ENCODE measurements around the gene CHST11.

Gene CHST11

DNA sequence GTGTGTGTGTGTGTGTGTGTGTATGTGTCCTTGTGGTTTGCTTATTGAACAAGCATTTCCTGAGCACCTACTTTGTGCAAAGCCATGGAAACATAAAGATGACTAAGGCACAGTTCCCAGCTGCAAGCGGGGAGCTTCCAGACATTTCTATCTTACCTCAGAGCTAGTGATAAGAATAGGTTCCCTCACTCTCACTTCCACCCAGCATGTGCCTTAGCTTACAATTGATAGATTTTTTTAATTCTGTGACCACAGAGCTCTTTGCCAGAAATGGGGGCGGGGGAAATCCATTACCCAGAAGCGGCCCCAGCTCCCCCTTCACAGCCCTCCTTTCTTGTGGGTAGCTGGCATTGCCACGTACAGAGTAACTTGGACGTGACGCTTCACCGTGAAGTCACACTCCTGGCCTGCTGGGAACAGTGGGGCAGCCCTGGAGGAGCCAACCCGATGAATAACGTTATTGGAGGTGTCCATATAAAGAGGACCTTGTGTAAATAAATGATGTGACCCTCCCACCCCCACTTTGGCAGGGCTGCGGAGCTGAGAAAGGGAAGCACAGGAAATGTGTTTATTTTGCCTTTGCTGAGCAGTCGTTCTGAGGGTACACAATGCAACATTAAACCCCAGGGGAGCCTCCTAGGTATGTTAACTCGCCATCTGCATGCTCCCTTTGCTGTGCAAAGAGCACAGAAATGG, 238.9 kb downstream of the CHST11 start:
- no peaks in the 10 kb centered on the region for H3K27me3 ChIP-seq (ENCODE audit: insufficient read depth, low read length, poor library complexity)
- peaks cover 99% of the 10 kb centered on the region for H3K79me2 ChIP-seq (ENCODE audit: insufficient read depth, low read length)
- peak overlapping the region; percentile 31 for H3K9ac ChIP-seq (ENCODE audit: low read depth, low read length)
- peak; percentile 91 for ATAC-seq (ENCODE audit: insufficient read depth, low read depth)
- H3K27ac ChIP-seq (ENCODE audit: low read length), result peak overlapping the region; percentile 83
- peak overlapping the region in 1 of 2 experiments; percentile 31; a peak in 2 of 4 replicates for H3K4me3 ChIP-seq (ENCODE audit: low read depth in 1 of 2, low read length in 2 of 2)
- peak; percentile 91 for DNase-seq
- H3K36me3 ChIP-seq (ENCODE audit: insufficient read depth, low read length), result peaks cover 45% of the 10 kb centered on the region
- peaks cover 89% of the 10 kb centered on the region for H4K20me1 ChIP-seq (ENCODE audit: insufficient read depth, low read length)
- H3K4me1 ChIP-seq (ENCODE audit: insufficient read depth, low read length), result peaks cover 59% of the 10 kb centered on the region
- H3K4me2 ChIP-seq (ENCODE audit: insufficient read depth, low read length), result peak overlapping the region; percentile 61
- H3K9me3 ChIP-seq (ENCODE audit: insufficient read depth, low read length, severe bottlenecking), result no peaks in the 10 kb centered on the region
- no peak overlapping the region for H2AFZ ChIP-seq (ENCODE audit: low read depth, low read length)
- TF ChIP-seq, protein P1, sequence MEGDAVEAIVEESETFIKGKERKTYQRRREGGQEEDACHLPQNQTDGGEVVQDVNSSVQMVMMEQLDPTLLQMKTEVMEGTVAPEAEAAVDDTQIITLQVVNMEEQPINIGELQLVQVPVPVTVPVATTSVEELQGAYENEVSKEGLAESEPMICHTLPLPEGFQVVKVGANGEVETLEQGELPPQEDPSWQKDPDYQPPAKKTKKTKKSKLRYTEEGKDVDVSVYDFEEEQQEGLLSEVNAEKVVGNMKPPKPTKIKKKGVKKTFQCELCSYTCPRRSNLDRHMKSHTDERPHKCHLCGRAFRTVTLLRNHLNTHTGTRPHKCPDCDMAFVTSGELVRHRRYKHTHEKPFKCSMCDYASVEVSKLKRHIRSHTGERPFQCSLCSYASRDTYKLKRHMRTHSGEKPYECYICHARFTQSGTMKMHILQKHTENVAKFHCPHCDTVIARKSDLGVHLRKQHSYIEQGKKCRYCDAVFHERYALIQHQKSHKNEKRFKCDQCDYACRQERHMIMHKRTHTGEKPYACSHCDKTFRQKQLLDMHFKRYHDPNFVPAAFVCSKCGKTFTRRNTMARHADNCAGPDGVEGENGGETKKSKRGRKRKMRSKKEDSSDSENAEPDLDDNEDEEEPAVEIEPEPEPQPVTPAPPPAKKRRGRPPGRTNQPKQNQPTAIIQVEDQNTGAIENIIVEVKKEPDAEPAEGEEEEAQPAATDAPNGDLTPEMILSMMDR (IDR thresholded peaks at IDR 0.05; ENCODE audit: borderline replicate concordance, extremely low read depth, low read length, poor library complexity, severe bottlenecking), result no peak
- TF ChIP-seq EZH2 (IDR thresholded peaks at IDR 0.05; ENCODE audit: borderline replicate concordance, low read depth, low read length, severe bottlenecking), result no peak

GRCh38 chr12:104697186-104697585, 240.4 kb downstream of the CHST11 start:
- no peaks in the 10 kb centered on the region for H3K9me3 ChIP-seq (ENCODE audit: insufficient read depth, low read length, severe bottlenecking)
- no peaks in the 10 kb centered on the region for H3K27me3 ChIP-seq (ENCODE audit: insufficient read depth, low read length, poor library complexity)
- TF ChIP-seq EZH2 (IDR thresholded peaks at IDR 0.05; ENCODE audit: borderline replicate concordance, low read depth, low read length, severe bottlenecking), result no peak
- TF ChIP-seq, protein P1 (IDR thresholded peaks at IDR 0.05; ENCODE audit: borderline replicate concordance, extremely low read depth, low read length, poor library complexity, severe bottlenecking), result no peak
- H3K4me2 ChIP-seq (ENCODE audit: insufficient read depth, low read length), result no peak overlapping the region
- H2AFZ ChIP-seq (ENCODE audit: low read depth, low read length), result no peak overlapping the region
- H3K79me2 ChIP-seq (ENCODE audit: insufficient read depth, low read length), result peaks cover 99% of the 10 kb centered on the region
- H3K36me3 ChIP-seq (ENCODE audit: insufficient read depth, low read length), result peaks cover 47% of the 10 kb centered on the region
- no peak for ATAC-seq (ENCODE audit: insufficient read depth, low read depth)
- peaks cover 46% of the 10 kb centered on the region for H3K4me1 ChIP-seq (ENCODE audit: insufficient read depth, low read length)
- no peak for DNase-seq
- no peak overlapping the region for H3K4me3 ChIP-seq (ENCODE audit: low read depth in 1 of 2, low read length in 2 of 2)
- H4K20me1 ChIP-seq (ENCODE audit: insufficient read depth, low read length), result peaks cover 94% of the 10 kb centered on the region
- no peak overlapping the region; the same call in 1 of the 2 replicates for H3K27ac ChIP-seq (ENCODE audit: low read length)
- H3K9ac ChIP-seq (ENCODE audit: low read depth, low read length), result no peak overlapping the region

- TF ChIP-seq EZH2 (IDR thresholded peaks at IDR 0.05; ENCODE audit: borderline replicate concordance, low read depth, low read length, severe bottlenecking), result no peak
- TF ChIP-seq, protein P1 (IDR thresholded peaks at IDR 0.05; ENCODE audit: borderline replicate concordance, extremely low read depth, low read length, poor library complexity, severe bottlenecking), result no peak
Observed at GRCh38 chr12:104698871-104699270, 242.1 kb downstream of the CHST11 start.

More at GRCh38 chr12:104698871-104699270, 242.1 kb downstream of the CHST11 start:
- ATAC-seq (ENCODE audit: insufficient read depth, low read depth) (no peak), DNase-seq (no peak)
- no peaks in the 10 kb centered on the region for H3K27me3 ChIP-seq (ENCODE audit: insufficient read depth, low read length, poor library complexity)
- H3K79me2 ChIP-seq (ENCODE audit: insufficient read depth, low read length), result peaks cover 99% of the 10 kb centered on the region
- no peak overlapping the region for H3K9ac ChIP-seq (ENCODE audit: low read depth, low read length)
- H3K4me3 ChIP-seq (ENCODE audit: low read depth in 1 of 2, low read length in 2 of 2), result no peak overlapping the region
- peaks cover 29% of the 10 kb centered on the region for H3K4me1 ChIP-seq (ENCODE audit: insufficient read depth, low read length)
- H3K36me3 ChIP-seq (ENCODE audit: insufficient read depth, low read length), result peaks cover 57% of the 10 kb centered on the region
- no peak overlapping the region for H3K4me2 ChIP-seq (ENCODE audit: insufficient read depth, low read length)
- H4K20me1 ChIP-seq (ENCODE audit: insufficient read depth, low read length), result peaks cover 96% of the 10 kb centered on the region
- no peaks in the 10 kb centered on the region for H3K9me3 ChIP-seq (ENCODE audit: insufficient read depth, low read length, severe bottlenecking)
- peak overlapping the region; percentile 24; the same call in 1 of the 2 replicates for H3K27ac ChIP-seq (ENCODE audit: low read length)
- no peak overlapping the region for H2AFZ ChIP-seq (ENCODE audit: low read depth, low read length)

All from DND-41 (cell line).